ENCODE data around the gene F2RL1. TPM values are rescaled to one million over a fixed set of nuclear protein-coding genes. Genes with fewer than 3 reads are reported as not detected.
"Not testable (repeated sequence)": the region's sequence is repeated elsewhere in the genome, so short reads cannot be mapped to it uniquely, and the experiment has no call there.

Gene F2RL1
- total and polyA plus RNA-seq, 7 donors, result 0.04 to 0.17 (median 0.08) TPM

- H3K27ac ChIP-seq, result no peak within 1 kb of the TSS
- 75 to 81% (median 78%) methylated on average over 18 of the region's 18 CpGs for WGBS, 3 donors
- no peaks in the 10 kb centered on the region for H3K9me3 ChIP-seq
- DNase-seq (no peak), ATAC-seq (no peak)
- no peak within 1 kb of the TSS for H3K4me3 ChIP-seq
- TF ChIP-seq CTCF (IDR thresholded peaks at IDR 0.05), result no peak
- peaks cover 0 to 2% (median 0%) of the 10 kb centered on the region in 3 donors for H3K27me3 ChIP-seq (ENCODE audit: insufficient read depth in 3 of 3, low read length in 2 of 3)
- intact Hi-C loops (cut with DNase I), result no loop called here
- no peaks in the 10 kb centered on the region for H3K36me3 ChIP-seq (ENCODE audit: insufficient read depth in 1 of 2, low read depth in 1 of 2)
- H3K4me1 ChIP-seq, result no peaks in the 10 kb centered on the region
Measured at GRCh38 chr5:76849419-76850291, 30.8 kb downstream of the F2RL1 start, which contains the start of gene S100Z. Gene S100Z, plus strand, starts transcription at chr5:76850014. Its CDS starts 25,346 bp downstream, at chr5:76875360.

GRCh38 chr5:76850543-76851145 lies 31.8 kb downstream of the F2RL1 start:
- H3K27me3 ChIP-seq (ENCODE audit: insufficient read depth in 3 of 3, low read length in 2 of 3), result peaks cover 0 to 2% (median 0%) of the 10 kb centered on the region in 3 donors
- intact Hi-C loops (cut with DNase I), result no loop called here
- no peak overlapping the region for H3K27ac ChIP-seq
- TF ChIP-seq CTCF (IDR thresholded peaks at IDR 0.05), result no peak
- ATAC-seq (no peak), DNase-seq (no peak)
- no peaks in the 10 kb centered on the region for H3K4me1 ChIP-seq
- H3K4me3 ChIP-seq, result no peak overlapping the region
- WGBS, 3 donors, result 82 to 85% (median 83%) methylated on average over 8 of the region's 8 CpGs
- no peaks in the 10 kb centered on the region for H3K36me3 ChIP-seq (ENCODE audit: insufficient read depth in 1 of 2, low read depth in 1 of 2)
- no peaks in the 10 kb centered on the region for H3K9me3 ChIP-seq

- ATAC-seq, result no peak
- WGBS, 3 donors, result 39 to 57% (median 55%) methylated on average over 7 of the region's 7 CpGs
- no peak for DNase-seq
- no peaks in the 10 kb centered on the region for H3K9me3 ChIP-seq
- H3K4me3 ChIP-seq, result no peak overlapping the region
- H3K27ac ChIP-seq, result no peak overlapping the region
- H3K4me1 ChIP-seq, result no peaks in the 10 kb centered on the region
- H3K27me3 ChIP-seq (ENCODE audit: insufficient read depth in 3 of 3, low read length in 2 of 3), result peaks cover 0 to 2% (median 0%) of the 10 kb centered on the region in 3 donors
- no peaks in the 10 kb centered on the region for H3K36me3 ChIP-seq (ENCODE audit: insufficient read depth in 1 of 2, low read depth in 1 of 2)
- TF ChIP-seq CTCF (IDR thresholded peaks at IDR 0.05), result no peak
- intact Hi-C loops (cut with DNase I), result no loop called here
Measured at GRCh38 chr5:76851728-76852369, 33.0 kb downstream of the F2RL1 start.

GRCh38 chr5:76852772-76853171 lies 33.9 kb downstream of the F2RL1 start:
- 41 to 54% (median 51%) methylated on average over 2 of the region's 2 CpGs for WGBS, 3 donors
- no peak overlapping the region for H3K27ac ChIP-seq
- TF ChIP-seq CTCF (IDR thresholded peaks at IDR 0.05), result no peak
- peaks cover 0 to 2% (median 0%) of the 10 kb centered on the region in 3 donors for H3K27me3 ChIP-seq (ENCODE audit: insufficient read depth in 3 of 3, low read length in 2 of 3)
- intact Hi-C loops (cut with DNase I), result no loop called here
- ATAC-seq (no peak), DNase-seq (no peak)
- no peaks in the 10 kb centered on the region for H3K9me3 ChIP-seq
- H3K4me3 ChIP-seq, result no peak overlapping the region
- no peaks in the 10 kb centered on the region for H3K36me3 ChIP-seq (ENCODE audit: insufficient read depth in 1 of 2, low read depth in 1 of 2)
- H3K4me1 ChIP-seq, result no peaks in the 10 kb centered on the region

- H3K27me3 ChIP-seq (ENCODE audit: insufficient read depth in 3 of 3, low read length in 2 of 3); intact Hi-C loops (cut with DNase I); DNase-seq; H3K9me3 ChIP-seq; H3K36me3 ChIP-seq (ENCODE audit: insufficient read depth in 1 of 2, low read depth in 1 of 2); ATAC-seq; H3K4me1 ChIP-seq; H3K4me3 ChIP-seq; H3K27ac ChIP-seq: not testable (repeated sequence)
- WGBS, 3 donors, result 80 to 92% (median 88%) methylated on average over 3 of the region's 3 CpGs
Measured at GRCh38 chr5:76853741-76854140, 34.9 kb downstream of the F2RL1 start.
